NB4 (cell line): ENCODE measurements around the gene PRKD2.

ENCODE experiments used
- DNase-seq: peaks from one replicate; pipeline ENCODE4 v3.0.0; 2010; ENCODE audit warnings: low read depth
- H3K4me3 ChIP-seq: one replicate; pipeline ENCODE4 v1.5.1; 2011; ENCODE audit warnings: mild to moderate bottlenecking, low read depth, low read length, moderate library complexity
- CTCF ChIP-seq: IDR thresholded peaks from one replicate; pipeline ENCODE4 v1.5.1; 2012; ENCODE audit warnings: low read depth, low read length
- MYC ChIP-seq: IDR thresholded peaks from 2 replicates; pipeline ENCODE4 v1.6.1; 2011; ENCODE audit warnings: low read depth, low read length

PRKD2 gene

GRCh38 chr19:46624958-46625661 is 91.8 kb downstream of the PRKD2 start, which contains the start of gene PTGIR:
Gene PTGIR, minus strand, starts transcription at chr19:46625089. Its CDS starts 864 bp downstream, at chr19:46624225.
- TF ChIP-seq MYC (no peak), CTCF (peak; percentile 13)
- peak; percentile 58 for DNase-seq
- H3K4me3 ChIP-seq = no peak within 1 kb of the TSS
